Activated naive CD8-positive, alpha-beta T cell treated with anti-CD3 and anti-CD28 coated beads, Interleukin-2, amount 50 U/mL, for 24 hours (primary cell): ENCODE results near the gene AMZ1.

Experiments
- ATAC-seq: fragments of 150-1000 bp; cut with Tn5 transposase; one replicate; pipeline ENCODE4 v1.10.0; 2021
- DNase-seq: peaks from one replicate; pipeline ENCODE4 v3.0.0; 2021
- H3K27ac Mint-ChIP-seq: one replicate; pipeline ENCODE4 v1.8.0; 2021; ENCODE audit warnings: mild to moderate bottlenecking, mixed read lengths
- H3K27me3 Mint-ChIP-seq: one replicate; pipeline ENCODE4 v1.8.0; 2021; ENCODE audit warnings: mixed read lengths
- H3K36me3 Mint-ChIP-seq: one replicate; pipeline ENCODE4 v1.8.0; 2021; ENCODE audit warnings: low read depth, mixed read lengths
- H3K4me1 Mint-ChIP-seq: one replicate; pipeline ENCODE4 v1.8.0; 2021; ENCODE audit warnings: mixed read lengths
- H3K4me3 Mint-ChIP-seq: one replicate; pipeline ENCODE4 v1.8.0; 2021; ENCODE audit warnings: mild to moderate bottlenecking, moderate library complexity, mixed read lengths
- H3K9me3 Mint-ChIP-seq: one replicate; pipeline ENCODE4 v1.8.0; 2021; ENCODE audit warnings: mixed read lengths

The AMZ1 gene

DNA sequence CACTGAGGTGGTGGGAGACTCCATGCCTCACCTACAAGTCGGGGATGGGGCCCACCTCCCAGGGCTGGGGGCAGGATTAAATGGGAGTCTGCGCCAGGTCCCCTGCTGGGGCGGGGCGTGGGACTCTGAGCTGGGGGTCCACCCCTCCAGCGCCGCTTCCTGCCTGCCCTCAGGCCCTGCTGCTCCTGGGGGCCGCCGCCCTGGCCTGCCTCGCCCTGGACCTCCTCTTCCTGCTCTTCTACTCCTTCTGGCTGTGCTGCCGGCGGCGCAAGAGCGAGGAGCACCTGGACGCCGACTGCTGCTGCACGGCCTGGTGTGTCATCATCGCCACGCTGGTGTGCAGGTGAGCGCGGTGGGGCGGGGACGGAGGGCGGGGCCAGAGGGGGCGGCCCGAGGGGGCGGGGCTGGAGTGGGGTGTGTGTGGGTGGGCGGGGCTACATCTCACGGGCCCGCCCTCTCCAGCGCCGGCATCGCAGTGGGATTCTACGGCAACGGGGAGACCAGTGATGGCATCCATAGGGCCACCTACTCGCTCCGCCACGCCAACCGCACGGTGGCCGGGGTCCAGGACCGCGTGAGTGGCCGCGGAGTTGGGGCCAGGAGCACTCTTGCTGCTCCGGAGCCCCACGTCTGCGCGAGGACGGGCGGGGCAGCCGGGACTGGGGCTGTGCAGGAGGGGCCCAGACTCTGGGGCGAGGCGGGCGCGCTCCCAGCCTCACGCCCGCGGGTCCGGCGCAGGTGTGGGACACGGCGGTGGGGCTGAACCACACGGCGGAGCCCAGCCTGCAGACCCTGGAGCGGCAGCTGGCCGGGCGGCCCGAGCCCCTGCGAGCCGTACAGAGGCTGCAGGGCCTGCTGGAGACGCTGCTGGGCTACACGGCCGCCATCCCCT, 41.1 kb upstream of the AMZ1 start:
- no peak for ATAC-seq
- H3K4me3 Mint-ChIP-seq, result no peak overlapping the region
- H3K4me1 Mint-ChIP-seq, result peaks cover 20% of the 10 kb centered on the region
- no peak overlapping the region for H3K27ac Mint-ChIP-seq
- DNase-seq, result no peak
- H3K36me3 Mint-ChIP-seq, result no peaks in the 10 kb centered on the region
- H3K27me3 Mint-ChIP-seq, result no peaks in the 10 kb centered on the region
- no peaks in the 10 kb centered on the region for H3K9me3 Mint-ChIP-seq

DNA sequence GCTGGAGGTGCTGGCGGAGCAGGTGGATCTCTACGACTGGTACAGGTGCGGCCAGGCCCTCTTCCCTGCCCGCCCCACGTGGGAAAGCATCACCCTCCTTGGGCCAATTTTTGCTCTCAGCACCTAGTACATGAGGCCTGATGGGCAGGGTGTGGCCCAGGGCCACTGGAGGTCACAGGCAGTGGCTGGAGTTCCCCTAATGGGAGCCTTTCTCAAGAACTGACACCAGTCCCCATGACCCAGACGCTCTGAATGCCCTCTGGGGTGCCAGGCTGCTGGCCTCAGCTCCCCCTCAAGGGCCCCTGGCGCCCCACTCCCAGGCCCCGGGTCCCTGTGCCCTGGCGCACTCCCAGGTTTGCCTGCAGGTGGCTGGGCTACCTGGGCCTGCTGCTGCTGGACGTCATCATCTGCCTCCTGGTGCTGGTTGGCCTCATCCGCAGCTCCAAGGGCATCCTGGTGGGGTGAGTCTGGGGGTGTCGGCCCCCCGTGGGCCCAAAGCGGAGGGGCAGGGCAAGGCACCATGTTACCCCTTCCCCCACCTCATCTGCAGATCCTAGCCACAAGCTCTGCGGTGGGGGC, 40.3 kb upstream of the AMZ1 start:
- ATAC-seq (no peak), DNase-seq (no peak)
- no peak overlapping the region for H3K4me3 Mint-ChIP-seq
- no peaks in the 10 kb centered on the region for H3K27me3 Mint-ChIP-seq
- no peaks in the 10 kb centered on the region for H3K36me3 Mint-ChIP-seq
- peaks cover 20% of the 10 kb centered on the region for H3K4me1 Mint-ChIP-seq
- no peaks in the 10 kb centered on the region for H3K9me3 Mint-ChIP-seq
- no peak overlapping the region for H3K27ac Mint-ChIP-seq

DNA sequence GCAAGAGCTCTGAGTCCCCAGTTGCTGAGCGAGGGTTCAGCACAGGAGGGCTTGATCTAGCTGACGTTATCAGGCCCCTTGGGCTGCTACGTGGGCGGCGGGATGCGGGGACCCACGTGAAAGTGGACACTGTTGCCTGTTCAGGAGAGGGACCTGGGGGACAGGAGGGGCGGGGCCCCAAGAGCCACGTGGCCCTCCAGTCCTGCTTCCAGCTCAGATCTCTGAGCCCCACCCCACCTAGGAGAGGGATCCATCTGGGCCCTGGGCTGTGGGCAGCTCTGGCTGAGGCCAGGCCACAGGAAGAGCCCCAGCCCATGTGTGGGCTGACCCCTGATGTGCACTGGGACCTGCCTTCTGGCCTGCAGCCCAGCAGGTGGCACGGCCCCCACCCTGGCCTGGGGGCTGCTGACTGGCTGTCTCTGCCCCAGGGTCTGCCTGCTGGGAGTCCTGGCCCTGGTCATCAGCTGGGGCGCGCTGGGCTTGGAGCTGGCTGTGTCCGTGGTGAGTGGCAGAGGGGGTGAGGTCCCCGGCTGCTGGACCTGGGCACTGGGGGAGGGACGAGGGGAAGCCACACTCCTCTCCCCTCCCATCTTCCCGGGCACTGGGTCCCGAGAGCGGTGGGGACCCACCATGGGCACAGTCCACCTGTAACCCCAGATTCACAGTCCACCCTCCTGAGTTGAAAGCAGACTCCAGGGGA, 38.7 kb upstream of the AMZ1 start:
- Mint-ChIP-seq H3K4me1 (peaks cover 17% of the 10 kb centered on the region), H3K27me3 (no peaks in the 10 kb centered on the region), H3K4me3 (no peak overlapping the region), H3K9me3 (no peaks in the 10 kb centered on the region), H3K36me3 (no peaks in the 10 kb centered on the region), H3K27ac (no peak overlapping the region)
- DNase-seq, result no peak
- ATAC-seq, result no peak

DNA sequence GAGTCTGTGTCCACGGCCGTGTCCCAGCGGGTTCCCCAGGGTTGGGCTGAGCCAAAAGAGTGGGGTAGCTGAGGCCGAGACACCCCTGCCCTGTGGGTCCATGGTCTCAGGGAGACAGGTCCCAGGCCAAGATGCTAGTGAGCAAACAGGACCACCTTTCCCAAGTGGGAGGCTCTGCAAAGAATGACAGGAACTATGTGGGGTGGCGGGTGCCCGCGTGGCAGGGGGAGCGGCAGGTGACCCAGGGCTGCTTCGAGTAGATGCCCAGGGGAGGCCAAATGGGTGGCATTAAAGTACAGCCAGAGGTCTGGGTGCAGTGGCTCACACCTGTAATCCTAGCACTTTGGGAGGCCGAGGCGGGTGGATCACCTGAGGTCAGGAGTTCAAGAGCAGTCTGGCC, 38.0 kb upstream of the AMZ1 start:
- Mint-ChIP-seq H3K27me3 (no peaks in the 10 kb centered on the region), H3K4me1 (peaks cover 11% of the 10 kb centered on the region), H3K9me3 (no peaks in the 10 kb centered on the region), H3K27ac (no peak overlapping the region), H3K4me3 (no peak overlapping the region), H3K36me3 (no peaks in the 10 kb centered on the region)
- DNase-seq, result no peak
- ATAC-seq, result no peak

DNA sequence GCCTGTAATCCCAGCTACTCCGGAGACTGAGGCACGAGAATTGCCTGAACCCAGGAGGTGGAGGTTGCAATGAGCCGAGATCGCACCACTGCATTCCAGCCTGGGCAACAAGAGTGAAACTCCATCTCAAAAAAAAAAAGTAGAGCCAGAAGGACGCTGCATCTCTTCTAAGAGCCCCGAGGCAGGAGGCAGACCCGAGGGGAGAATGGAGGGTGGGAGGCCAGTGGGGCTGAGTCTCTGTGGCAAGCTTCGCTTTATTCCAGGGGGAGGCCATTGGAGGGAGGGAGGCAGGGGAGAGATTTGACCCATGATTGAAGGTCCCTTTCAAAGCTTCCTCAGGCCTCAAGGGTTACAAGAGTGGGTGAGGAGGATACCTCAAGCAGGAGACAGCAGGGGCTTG, 37.6 kb upstream of the AMZ1 start:
- Mint-ChIP-seq H3K27me3 (no peaks in the 10 kb centered on the region), H3K27ac (no peak overlapping the region), H3K4me1 (peaks cover 6% of the 10 kb centered on the region), H3K9me3 (no peaks in the 10 kb centered on the region), H3K36me3 (no peaks in the 10 kb centered on the region), H3K4me3 (no peak overlapping the region)
- ATAC-seq (no peak), DNase-seq (no peak)

DNA sequence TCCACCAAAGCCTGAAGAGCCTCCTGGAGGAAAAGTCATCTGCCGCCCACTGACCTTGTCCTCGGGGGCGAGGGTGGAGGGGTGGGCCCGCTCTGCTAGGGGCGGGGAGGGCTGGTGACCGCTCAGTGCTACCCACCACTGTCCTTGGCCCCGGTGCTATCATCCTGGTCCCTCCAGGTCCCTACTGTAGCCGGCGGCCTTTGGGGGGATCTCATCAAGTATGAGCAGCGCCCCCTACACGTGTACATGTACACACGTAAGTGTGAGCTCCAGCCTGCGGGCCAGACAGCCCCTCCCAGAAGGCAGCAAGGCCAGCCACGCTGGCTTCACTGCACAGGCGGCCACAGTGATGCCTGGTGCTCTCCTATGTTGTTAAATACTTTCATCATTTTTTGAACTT, 36.7 kb upstream of the AMZ1 start:
- DNase-seq (no peak), ATAC-seq (no peak)
- no peaks in the 10 kb centered on the region for H3K36me3 Mint-ChIP-seq
- H3K27ac Mint-ChIP-seq, result no peak overlapping the region
- H3K9me3 Mint-ChIP-seq, result no peaks in the 10 kb centered on the region
- no peaks in the 10 kb centered on the region for H3K27me3 Mint-ChIP-seq
- no peaks in the 10 kb centered on the region for H3K4me1 Mint-ChIP-seq
- H3K4me3 Mint-ChIP-seq, result no peak overlapping the region

DNA sequence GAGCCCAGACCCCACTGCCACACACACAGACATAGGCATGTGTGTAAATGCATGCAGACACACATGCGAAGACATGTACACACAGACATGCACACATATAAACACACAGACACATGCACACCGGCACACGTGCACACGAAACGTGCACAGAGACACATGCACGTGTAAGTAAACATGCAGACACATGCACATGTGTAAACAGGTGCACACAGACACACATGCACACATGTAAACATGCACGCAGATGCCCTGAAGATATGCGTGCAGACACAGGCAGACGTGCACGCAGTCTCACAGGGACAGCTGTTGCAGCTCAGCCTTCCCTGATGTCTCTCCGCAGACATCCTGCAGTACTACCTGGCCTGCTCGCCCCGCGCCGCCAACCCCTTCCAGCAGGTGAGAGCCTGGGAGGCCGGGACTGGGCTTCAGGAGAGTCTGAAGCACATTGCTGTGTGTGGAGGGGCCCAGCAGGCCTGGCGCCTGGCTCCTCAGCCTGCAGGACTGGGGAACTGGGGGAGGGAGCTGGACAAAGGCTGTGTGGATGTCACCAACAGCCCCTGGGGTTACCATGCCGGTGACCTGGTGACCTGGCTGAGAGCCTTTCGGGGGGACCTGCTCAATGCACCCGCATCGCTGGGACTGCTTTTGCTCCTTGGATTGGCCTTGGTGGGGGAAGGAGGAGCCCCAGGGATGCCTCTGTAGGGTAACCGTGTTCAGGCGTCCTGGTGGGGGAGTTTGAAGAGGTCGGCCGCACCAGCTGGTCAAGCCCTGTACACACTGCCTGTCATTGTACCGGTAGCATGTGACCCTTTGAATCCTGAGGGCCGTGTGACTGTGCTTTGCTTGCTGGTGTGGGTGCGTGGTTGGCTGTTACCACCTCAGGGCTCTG, 35.9 kb upstream of the AMZ1 start:
- DNase-seq, result no peak
- H3K4me3 Mint-ChIP-seq, result no peak overlapping the region
- no peak for ATAC-seq
- H3K36me3 Mint-ChIP-seq, result no peaks in the 10 kb centered on the region
- H3K27ac Mint-ChIP-seq, result no peak overlapping the region
- no peaks in the 10 kb centered on the region for H3K4me1 Mint-ChIP-seq
- no peaks in the 10 kb centered on the region for H3K27me3 Mint-ChIP-seq
- no peaks in the 10 kb centered on the region for H3K9me3 Mint-ChIP-seq

DNA sequence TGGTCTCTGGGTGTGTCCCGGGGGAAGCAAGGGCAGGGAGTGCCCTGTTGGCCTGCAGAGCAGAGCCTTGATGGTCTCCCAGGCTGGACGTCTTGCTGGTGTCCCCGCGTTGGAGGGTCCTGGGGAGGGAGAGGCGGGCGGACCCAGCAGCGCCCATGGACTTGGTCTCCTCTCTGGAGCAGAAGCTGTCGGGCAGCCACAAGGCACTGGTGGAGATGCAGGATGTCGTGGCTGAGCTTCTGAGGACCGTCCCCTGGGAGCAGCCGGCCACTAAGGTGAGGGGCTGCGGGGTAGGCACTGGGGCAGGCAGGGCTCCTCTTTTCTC, 35.3 kb upstream of the AMZ1 start:
- no peaks in the 10 kb centered on the region for H3K4me1 Mint-ChIP-seq
- no peaks in the 10 kb centered on the region for H3K36me3 Mint-ChIP-seq
- no peaks in the 10 kb centered on the region for H3K9me3 Mint-ChIP-seq
- H3K4me3 Mint-ChIP-seq, result no peak overlapping the region
- H3K27me3 Mint-ChIP-seq, result no peaks in the 10 kb centered on the region
- no peak for DNase-seq
- no peak overlapping the region for H3K27ac Mint-ChIP-seq
- no peak for ATAC-seq

DNA sequence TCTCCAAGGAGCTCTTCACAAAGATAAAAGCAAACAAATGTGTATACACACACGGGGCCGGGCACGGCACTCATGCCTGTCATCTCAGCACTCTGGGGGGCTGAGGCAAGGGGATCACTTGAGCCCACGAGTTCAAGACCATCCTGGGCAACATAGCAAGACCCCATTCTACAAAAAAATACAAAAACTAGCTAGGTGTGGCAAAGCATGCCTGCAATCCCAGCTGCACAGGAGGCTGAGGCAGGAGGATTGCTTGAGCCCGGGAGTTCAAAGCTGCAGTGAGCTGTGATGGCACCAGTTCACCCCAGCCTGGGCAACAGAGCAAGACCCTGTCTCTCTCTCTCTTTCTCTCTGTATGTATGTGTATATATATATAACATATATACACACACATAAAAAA, 33.9 kb upstream of the AMZ1 start:
- Mint-ChIP-seq H3K4me3 (no peak overlapping the region), H3K9me3 (no peaks in the 10 kb centered on the region), H3K36me3 (no peaks in the 10 kb centered on the region), H3K27me3 (no peaks in the 10 kb centered on the region), H3K27ac (no peak overlapping the region), H3K4me1 (no peaks in the 10 kb centered on the region)
- no peak for DNase-seq
- ATAC-seq, result no peak

DNA sequence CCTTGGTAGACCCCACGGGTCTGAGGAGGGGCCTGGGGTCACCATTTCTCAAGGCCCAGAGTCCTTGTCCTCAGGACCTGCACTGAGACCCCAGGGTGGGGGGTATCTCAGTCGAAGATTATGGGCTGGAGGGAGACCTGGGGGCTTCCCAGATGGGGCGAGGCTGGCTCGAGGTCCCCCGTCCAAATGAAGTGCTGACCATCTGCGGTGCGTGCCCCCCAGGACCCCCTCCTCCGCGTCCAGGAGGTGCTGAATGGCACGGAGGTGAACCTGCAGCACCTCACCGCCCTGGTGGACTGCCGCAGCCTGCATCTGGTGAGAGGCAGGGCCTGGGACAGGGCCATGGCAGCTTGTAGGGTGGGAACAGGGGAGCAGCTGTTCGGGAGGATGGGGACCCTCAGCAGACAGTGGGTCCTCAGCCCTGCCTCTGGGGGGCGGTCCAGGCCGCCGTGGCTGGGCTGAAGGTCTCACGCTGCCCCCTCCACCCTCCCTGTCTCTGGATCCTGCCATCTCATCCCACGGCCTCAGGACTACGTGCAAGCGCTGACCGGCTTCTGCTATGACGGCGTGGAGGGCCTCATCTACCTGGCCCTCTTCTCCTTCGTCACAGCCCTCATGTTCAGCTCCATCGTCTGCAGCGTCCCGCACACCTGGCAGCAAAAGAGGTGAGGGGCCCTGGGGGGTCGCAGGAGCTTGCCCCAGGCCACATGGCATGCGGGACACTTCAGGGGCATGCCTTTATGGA, 32.0 kb upstream of the AMZ1 start:
- H3K9me3 Mint-ChIP-seq, result no peaks in the 10 kb centered on the region
- H3K4me3 Mint-ChIP-seq, result no peak overlapping the region
- no peaks in the 10 kb centered on the region for H3K27me3 Mint-ChIP-seq
- no peak overlapping the region for H3K27ac Mint-ChIP-seq
- no peaks in the 10 kb centered on the region for H3K4me1 Mint-ChIP-seq
- ATAC-seq, result no peak
- no peaks in the 10 kb centered on the region for H3K36me3 Mint-ChIP-seq
- no peak for DNase-seq

DNA sequence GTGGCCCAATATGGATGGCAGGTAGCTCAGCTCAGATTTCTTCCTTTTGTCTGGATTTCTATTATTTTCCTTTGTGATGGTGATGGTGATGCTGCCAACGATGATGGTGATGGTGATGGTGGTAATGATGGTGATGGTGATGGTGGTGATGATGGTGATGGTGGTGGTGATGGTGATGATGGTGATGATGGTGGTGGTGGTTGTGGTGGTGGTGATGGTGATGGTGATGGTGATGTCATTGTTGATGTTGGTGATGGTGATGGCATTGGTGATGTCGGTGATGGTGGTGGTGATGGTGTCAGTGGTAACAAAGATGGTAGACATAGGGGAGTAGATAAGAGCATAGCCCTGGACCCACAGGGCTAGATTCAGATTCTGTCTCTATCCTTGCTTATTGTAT, 30.8 kb upstream of the AMZ1 start:
- ATAC-seq (no peak), DNase-seq (no peak)
- no peaks in the 10 kb centered on the region for H3K4me1 Mint-ChIP-seq
- H3K27ac Mint-ChIP-seq, result no peak overlapping the region
- H3K4me3 Mint-ChIP-seq, result no peak overlapping the region
- H3K27me3 Mint-ChIP-seq, result no peaks in the 10 kb centered on the region
- no peaks in the 10 kb centered on the region for H3K36me3 Mint-ChIP-seq
- no peaks in the 10 kb centered on the region for H3K9me3 Mint-ChIP-seq

DNA sequence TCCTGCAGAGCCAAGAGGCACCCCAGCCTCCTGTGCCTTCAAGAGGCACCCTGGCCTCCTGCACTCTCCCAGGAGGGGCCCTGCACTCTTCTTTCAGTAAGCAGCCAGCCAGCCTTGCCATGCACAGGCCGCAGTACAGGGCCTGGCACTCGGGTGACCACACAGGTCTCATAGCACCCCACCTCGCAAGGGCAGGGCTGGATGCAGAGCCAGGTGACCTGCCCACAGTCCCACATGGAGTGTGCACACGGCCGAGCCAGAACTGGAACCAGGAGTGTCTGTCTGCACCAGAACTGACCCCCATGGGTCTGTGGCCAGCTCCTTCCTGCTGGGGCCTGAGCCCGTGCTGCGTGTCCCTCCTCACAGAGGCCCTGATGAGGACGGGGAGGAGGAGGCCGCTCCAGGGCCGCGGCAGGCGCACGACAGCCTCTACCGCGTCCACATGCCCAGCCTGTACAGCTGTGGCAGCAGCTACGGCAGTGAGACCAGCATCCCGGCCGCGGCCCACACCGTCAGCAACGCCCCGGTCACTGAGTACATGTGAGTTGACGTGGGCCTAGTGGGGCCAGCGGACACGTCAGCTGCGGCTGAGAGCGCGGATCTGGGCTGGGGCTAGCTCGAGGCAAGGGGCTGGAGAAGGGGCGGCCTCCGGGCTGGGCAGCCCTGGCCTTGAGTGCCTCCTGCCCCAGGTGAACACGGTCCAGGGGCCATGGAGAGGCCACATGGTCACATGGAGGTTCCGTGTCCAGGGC, 29.9 kb upstream of the AMZ1 start:
- no peaks in the 10 kb centered on the region for H3K9me3 Mint-ChIP-seq

DNA sequence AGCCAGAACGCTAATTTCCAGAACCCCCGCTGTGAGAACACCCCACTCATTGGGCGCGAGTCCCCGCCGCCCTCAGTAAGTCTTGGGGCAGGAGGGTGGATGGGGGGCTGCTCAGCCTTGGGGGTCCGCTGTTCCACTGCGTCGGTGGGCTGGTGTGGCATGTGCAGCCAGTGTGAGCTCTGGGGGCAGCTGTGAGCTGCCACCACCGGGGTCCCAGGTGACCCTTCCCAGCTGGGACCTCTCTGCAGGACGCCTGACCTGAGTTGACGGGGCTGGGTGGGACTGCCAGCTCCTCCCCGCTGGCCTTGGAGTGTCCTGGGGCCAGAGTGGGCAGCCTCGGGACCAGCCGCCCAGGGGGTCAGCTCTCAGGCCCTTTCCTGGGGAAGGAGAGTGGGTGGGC, 29.1 kb upstream of the AMZ1 start:
- no peak for ATAC-seq
- Mint-ChIP-seq H3K36me3 (no peaks in the 10 kb centered on the region), H3K4me1 (no peaks in the 10 kb centered on the region), H3K27ac (no peak overlapping the region), H3K27me3 (no peaks in the 10 kb centered on the region), H3K9me3 (no peaks in the 10 kb centered on the region), H3K4me3 (no peak overlapping the region)
- DNase-seq, result no peak

More for the DNA sequence above, 29.9 kb upstream of the AMZ1 start:
- ATAC-seq (no peak), DNase-seq (no peak)
- Mint-ChIP-seq H3K36me3 (no peaks in the 10 kb centered on the region), H3K27ac (no peak overlapping the region), H3K4me3 (no peak overlapping the region), H3K27me3 (no peaks in the 10 kb centered on the region), H3K4me1 (no peaks in the 10 kb centered on the region)
